HG02885 (cell line): ENCODE results near the gene TAL1.
"Not testable (repeated sequence)": the region's sequence is repeated elsewhere in the genome, so short reads cannot be mapped to it uniquely, and the experiment has no call there.

Source experiments
- ATAC-seq: cut with Tn5 transposase; IDR thresholded peaks from one replicate; pipeline ENCODE4 v1.9.1; 2021; ENCODE audit warnings: mild to moderate bottlenecking; ENCODE audit not compliant: unreplicated experiment, poor library complexity

The TAL1 gene

DNA sequence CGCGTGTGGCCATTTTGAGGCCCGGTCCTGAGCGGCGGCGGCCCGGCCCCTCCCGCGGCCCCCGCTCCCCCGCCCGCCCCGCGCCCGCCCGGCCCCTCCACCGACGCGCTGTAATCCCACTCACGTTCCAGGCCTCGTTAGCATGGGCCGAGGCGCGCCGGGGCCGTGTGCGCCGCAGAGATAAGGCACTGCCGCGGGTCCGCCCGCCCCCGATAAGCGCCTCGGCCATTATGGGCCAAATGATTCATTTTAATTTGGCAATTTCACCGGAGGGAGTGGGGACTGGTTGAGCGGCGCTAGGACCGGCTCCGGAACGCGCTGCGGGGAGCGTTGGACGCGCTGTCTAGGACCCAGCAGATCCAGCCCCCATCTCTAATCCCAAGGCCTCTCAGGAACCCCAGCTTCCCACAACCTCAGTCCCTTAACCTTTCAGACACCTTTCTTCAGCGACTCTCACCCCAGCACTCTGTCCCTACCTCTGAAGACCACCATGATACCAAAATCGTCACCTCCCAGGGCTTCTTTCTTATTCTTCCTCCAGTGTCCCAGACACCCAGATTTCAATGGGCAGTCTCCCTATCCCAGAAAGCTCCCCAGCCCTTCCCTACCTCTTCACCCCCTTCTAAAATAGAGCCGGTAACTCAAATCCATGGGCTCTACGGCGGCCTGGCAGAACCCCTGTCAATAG is at the start of gene TAL1:
TSS of gene TAL1 (minus strand) at position 39 of the 688 bp plus-strand sequence. CDS start 6,337 bp downstream, outside the sequence.
- no peak for ATAC-seq

DNA sequence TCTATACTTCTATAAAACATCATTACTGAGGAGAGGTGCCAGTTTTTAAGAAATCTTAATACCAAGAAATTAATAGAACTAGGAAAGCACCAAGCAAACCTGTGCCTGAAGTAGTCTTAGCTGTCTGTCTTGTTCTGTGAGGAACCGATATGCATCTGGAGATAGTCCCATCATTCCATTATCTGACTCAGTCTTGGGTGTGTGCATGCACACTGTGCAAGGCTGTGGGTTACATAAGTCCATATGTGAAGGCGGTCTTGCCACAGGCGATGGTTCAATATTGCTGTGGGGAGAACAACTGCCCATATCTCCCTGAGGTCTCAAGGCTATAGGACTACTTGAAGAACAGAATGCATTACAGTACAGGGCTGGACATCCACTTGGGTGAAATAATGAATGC is 48.1 kb upstream of the TAL1 start:
- no peak for ATAC-seq

DNA sequence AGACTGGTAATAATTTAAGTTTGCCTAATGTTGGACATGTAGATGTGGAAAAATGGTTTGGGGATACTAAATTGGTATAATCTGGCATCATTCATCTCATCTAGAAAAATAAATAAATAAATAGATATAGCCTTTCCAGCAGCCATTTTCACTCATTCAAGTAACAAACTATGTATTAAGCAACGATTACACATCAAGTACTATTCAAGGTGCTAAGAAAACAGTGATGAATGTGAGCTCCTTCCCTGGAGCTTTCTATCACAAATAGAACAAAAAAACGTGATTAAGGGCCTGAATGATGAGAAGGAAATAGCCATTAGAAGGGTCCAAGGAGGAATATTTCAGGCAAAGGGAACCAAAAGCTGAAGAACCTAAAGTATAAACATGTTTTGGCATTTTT is 44.8 kb upstream of the TAL1 start:
- no peak for ATAC-seq

DNA sequence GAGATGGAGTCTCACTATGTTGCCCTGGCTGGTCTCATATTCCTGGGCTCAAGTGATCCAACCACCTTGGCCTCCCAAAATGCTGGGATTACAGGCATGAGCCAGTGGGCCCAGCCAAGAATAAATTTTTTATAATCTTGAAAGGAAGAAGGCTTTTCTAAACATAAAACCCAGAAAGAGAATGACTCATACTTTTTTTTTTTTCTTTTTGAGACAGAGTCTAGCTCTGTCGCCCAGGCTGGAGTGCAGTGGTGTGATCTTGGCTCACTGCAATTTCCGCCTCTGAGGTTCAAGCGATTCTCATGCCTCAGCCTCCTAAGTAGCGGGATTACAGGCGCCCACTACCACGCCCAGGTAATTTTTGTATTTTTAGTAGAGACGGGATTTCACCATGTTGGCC is 43.8 kb upstream of the TAL1 start:
- ATAC-seq: not testable (repeated sequence)

DNA sequence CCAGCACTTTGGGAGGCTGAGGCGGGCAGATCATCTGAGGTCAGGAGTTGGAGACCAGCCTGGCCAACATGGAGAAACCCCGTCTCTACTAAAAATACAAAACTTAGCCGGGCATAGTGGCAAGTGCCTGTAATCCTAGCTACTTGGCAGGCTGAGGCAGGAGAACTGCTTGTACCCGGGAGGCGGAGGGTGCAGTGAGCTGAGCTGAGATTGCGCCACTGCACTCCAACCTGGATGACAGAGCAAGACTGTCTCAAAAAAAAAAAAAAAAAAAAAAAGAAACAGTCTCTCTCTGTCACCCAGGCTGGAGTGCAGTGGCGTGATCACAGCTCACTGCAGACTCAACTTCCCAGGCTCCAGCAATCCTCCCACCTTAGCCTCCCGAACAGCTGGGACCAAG is 33.5 kb upstream of the TAL1 start:
- ATAC-seq: not testable (repeated sequence)

DNA sequence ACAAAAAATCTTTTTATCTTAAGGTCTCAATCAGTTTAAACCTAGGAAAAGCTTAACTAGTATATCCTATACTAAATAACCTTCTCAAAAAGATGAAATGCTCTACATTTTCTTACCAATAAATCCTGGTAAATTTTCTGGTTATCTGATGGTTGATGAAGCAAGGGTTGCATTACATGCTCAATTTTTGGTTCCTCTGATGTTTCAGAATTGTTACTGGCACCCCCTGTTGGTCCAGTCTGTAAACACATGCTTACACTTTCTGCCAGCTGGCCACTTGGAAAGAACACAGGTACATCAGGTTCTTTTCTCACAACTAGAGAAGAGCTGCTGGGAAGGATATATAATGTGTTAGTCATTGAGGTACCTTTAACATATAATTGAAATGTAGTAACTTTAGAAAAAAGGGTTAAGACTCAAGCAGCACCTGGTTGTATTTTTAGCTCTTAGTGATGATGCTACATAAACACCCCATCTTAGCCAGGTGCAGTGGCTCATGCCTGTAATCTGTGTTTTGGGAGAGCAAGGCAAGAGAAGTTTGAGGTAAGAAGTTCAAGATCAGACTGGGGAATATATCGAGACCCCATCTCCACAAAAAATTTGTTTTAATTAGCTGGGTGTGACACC is 30.9 kb upstream of the TAL1 start:
- no peak for ATAC-seq

DNA sequence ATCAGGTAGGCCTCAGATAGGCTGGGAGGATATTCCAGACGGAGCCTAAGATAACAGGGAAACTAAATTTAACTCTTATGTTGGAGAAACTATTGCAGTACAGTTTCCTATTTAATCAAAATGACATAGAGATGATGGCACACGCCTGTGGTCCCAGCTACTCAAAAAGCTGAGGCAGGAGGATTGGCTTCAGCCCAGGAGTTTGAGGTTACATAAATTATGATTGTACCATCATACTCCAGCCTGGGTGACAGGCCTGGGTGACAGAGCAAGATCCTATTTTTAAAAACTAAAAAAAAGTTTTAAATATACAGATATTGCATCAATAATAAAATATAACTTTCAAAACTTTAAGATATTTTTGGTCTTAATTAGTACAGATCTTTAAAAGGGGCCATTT is 25.2 kb upstream of the TAL1 start:
- ATAC-seq: no peak

DNA sequence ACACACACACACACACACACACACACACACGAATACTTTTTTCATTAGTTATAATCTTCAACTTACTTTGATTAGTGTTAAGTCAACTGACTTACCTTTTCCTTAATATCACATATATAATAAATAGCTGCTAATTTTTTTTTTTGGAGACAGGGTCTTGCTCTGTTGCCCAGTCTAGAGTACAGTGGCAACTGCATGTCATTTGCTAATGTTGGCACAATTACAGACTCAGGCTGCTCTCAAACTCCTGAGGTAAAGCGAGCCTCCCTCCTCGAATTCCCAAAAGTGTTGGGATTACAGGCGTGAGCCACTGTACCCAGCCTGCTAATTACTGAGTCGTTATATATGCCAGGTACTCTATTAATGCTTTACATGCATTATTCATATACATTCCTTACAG is 20.8 kb upstream of the TAL1 start:
- ATAC-seq: no peak

DNA sequence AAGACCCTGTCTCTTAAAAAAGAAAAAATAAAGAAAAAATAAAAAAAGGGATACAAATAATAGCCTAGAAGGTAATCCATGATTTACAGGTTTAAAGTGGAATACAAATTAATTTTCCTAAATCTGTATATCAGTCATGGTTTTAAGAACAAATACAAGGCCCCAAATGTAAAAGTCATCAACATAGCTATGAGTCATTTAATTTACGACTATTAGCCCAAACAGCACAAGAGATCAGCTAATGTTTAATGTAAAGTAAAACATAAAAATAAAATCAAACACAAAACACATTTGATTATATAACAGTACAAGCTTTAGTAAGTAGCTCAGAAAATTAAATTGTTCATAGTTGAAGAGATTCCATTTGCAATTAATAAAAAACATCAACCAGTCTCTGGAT is 20.3 kb upstream of the TAL1 start:
- no peak for ATAC-seq

DNA sequence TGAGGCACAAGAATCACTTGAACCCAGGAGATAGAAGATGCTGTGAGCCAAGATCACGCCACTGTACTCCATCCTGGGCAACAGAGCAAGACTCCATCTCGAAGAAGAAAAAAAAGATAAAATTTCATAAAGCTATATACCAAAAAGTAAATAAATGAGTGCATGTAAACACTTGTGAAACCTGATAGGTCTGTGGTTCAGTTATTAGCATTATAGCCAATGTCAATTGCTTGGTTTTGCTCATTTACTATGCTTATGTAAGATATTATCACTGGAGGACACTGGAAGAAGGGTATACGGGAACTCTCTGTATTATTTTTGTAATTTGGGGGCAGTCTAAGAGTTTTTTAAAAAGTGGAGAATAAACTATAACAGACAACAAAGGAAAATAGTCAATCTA is 17.7 kb upstream of the TAL1 start:
- no peak for ATAC-seq

DNA sequence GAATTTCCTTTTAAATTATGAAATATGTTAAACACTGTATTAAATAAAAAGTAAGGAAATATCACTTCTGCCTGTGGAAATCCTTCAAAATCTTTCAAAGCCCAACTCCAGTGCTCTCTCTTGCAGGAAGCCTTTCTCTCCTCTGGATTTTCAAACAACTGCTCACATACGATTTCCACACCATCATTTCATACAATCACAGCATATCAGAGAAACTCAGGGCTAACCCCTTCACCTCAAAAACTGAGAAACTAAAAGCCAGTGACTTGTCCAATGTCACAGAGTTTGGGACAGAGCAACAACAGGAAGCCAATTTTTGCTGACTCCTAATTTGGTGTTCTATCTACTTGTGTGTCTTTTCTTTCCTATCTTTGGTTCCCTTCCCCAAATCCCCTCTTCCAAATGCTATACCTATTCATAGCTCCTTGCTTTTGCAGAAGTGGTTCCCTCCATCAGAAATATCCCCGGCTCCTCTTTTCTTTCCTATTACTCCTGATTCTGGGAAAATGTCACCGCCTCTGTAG is 12.4 kb upstream of the TAL1 start:
- ATAC-seq: no peak

DNA sequence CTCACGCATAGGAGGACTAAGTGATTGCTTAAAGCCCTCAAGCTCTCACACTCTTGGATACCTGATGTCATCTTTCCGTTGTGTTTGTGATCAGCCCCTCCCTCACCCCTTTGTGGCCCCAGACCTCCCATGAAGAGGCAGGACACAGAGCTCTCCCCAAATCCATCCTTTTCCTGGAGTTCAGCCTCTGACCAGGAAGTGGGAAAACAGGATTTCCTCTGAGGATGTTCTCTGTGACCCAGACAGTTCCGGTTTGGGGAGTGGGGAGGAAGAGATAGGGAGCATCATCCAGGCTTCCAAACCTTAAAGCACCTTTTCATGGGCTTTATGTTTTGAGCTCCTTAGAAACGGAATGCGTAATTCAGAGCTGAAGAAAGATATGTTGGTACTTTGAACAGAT is 11.9 kb upstream of the TAL1 start:
- ATAC-seq: no peak

DNA sequence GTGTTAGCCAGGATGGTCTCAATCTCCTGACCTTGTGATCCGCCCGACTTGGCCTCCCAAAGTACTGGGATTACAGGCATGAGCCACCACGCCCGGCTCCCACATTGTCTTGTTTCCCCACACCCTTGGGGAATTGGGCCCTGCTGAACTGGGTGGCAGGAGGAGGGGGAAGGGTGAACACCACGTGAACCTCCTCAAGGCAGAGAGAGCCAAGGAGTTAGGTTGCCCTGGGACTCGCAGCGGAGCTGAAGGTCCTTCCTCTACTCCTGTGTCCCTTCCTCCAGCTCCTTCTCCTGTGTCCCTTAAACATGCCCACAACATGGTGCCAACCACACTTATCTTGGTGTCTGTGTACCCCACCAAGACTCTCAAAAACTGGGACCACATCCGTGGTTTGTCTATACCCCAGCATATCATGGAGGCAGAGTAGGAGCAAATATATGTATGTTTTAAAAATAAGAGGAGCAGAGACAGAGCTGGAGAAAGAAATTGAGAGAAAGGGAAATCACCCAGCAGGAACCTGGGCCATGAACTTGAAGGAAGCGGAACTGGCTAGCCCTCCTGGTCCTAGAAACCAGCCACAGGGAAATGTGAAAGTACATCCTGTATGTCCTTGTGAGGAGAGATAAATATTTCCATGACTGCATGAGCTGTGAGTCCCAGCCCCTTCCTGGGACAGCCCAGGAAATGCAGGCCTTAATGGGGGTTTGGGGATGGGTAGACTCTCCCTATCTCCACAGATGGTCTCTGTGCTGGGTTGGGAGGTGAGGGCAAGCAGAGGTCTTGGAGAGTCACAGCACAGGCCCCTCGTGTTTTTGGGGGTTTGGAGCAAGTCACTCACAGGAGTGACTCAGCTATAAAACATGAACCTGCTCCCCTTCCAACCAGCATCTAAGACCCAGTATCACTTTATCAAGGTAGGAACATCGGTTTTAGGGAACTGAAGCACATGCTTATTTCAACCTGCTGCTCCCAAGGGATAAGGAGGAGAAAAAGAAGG is 9.4 kb upstream of the TAL1 start:
- no peak for ATAC-seq

DNA sequence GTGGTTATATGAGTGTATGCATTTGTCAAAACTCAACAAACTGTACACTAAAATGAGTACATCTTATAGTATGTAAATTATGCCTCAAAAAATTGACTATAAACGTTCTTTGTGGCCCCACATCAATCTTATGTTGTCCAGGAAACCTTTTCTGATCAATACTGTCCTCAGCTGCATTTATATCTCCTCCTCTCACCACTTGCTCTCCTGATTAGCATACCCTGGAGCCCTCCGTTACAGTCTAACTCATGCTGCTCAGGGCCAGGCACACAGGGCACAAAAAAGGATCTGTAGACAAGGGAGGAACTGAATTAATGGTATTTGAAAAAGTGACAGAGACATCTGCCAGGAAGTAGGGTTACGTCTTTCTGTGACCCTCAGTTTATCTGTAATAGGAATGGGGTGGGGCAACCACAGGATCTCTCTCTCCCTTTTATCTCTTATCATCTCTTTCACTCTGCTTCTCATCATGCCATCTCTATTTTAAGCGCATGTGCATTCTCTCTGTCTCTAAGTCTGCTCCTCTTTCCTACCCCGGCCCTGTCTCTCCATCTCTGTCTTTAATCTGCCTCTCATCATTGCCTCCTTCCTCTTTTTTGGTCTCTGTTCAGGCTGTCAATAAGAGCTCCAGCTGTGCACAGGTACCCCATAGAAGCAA is 7.0 kb upstream of the TAL1 start:
- no peak for ATAC-seq

DNA sequence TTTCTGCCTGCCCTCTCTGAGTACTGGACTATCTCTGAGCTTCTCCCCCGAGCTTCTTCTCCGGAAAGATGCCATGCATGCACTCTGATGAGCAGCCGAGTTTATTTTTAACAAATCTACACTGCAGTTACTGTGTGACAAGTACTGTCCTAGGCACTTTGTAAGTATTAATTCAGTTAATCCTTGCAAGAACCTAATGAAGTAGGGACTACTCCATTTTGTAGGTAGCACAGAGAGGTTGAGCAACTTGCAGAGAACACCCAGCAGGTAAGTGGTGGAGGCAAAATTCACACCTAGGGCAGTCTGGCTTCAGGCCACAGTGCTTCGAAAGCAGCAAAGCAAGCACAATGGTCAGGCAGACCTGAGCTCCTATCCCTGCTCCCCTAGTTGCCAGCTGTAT is 3.8 kb upstream of the TAL1 start:
- no peak for ATAC-seq

DNA sequence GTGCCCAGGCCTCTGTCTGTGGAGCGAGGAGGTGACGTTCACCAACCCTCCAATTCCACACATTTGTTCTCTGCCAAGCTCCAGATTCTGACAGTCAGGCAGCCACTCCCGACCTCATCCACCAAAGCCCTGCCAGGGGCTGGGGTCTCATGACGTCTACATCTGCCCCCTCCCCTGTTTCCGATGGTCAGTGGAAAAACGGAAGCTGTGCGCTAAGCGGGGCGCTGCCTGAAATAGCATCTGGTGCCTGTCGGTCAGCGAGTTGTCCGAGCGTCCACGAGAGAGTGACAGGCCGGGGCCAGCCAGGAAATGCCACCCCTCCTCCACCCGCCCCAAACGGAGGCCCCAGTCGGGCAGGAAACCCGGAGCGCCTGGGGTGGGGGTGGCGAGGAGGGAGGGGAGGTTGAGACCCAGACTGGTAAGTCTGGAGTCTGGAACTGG is 3.2 kb upstream of the TAL1 start:
- no peak for ATAC-seq

DNA sequence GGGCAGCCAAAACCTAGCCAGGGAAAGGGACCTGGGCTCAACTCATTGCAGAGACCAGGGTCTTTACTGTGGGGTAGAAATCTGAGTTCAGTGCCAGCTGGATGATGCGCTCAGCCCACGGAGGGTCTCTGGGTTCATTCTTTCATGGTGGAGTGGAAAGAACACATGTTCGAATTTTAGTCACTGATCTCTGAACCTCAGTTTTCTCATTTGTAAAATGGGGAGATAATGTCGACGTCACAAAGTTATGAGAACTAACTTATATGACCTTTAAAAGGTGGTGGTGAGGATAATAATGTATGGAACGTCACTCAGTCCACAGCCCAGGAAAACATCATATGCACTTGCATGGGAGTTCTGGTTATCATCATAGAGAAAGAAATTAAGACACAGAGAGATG is 1.2 kb upstream of the TAL1 start:
- no peak for ATAC-seq

DNA sequence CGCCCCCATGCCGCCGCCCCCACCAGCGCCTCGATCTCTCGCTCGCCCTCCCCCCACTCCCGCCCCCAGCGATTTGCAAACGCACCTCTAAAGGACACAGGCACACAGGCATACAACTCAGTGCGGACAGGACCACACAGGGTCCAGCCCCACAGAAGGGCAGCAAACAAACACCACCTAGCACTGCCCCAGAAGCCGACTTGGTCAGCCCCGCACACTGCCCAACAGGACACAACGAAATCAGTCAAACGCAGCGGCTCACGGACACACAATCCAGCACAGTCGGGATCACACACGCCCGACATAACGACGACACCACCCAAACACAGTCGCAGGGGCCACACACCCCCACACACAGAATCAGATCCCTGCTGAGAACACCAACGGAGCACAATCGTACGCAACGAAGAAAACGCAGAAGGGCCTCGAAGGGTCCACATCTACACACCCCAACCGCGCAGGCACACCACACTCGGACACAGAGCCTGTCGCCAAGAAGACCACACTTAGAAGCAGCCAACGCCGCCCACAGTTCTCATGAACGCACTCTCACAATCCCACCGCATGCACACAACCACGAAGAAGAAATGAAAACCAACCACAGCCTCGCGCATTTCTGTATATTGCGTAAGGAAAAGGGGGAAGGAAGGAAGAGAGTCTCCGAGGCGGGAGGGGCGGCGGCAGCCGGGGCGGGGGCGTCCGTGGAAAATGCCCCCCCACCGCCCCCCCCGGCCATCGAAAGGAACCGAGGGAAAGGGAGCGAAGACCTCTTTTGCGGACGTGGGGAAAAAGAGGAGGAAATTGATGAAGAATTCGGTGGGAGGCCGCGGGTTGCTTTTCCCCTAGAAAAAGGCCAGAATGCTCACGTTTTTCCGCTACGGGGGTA is 481 bp downstream of the TAL1 start:
- ATAC-seq: no peak

DNA sequence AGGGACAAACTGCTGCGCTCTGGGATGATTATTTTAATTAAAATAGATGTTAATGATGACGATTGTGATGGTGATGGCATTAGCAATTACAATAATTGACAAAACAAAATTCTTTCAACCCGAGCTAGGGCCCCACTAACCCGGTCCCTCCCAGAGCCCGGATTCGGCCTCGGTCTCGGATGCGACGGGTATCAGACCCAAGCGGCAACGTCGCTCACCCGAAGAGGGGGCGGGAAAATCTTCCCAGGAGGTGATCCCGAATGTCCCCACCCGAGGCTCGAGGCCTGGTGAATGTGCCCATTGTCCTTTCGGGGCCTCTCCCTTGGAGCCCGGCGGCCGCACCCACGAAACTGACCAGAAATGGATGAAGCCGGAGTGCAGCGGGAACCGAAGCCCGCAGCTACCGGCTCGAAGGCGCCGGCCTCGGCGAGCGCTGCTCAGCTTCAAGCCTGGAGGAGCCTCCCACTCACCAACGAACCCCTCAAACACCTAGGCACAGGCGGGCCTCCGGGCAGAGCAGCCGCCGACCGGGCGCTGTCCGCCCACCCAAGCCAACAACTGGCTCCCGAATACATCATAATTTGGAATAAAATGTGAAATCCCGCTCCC is 1.2 kb downstream of the TAL1 start:
- no peak for ATAC-seq
